LNCaP clone FGC (cell line): ENCODE data around the gene LYPD6.

Experiments used
- DNase-seq: peaks from one replicate; pipeline ENCODE4 v3.0.0-alpha.2; 2011; ENCODE audit warnings: low read depth
- H3K4me3 ChIP-seq: 2 replicates; pipeline ENCODE4 v1.5.1; 2011; ENCODE audit warnings: mild to moderate bottlenecking, low read depth, low read length, control low read depth
- CTCF ChIP-seq: IDR thresholded peaks from 2 replicates; pipeline ENCODE4 v1.5.1; 2012; ENCODE audit warnings: mild to moderate bottlenecking; ENCODE audit not compliant: control insufficient read depth, insufficient read depth; ENCODE audit errors: extremely low read depth

Gene LYPD6

GRCh38 chr2:149342509-149342908 lies 12.1 kb downstream of the LYPD6 start:
- DNase-seq = no peak
- H3K4me3 ChIP-seq = no peak overlapping the region
- no peak for TF ChIP-seq CTCF

- no peak for DNase-seq
- no peak overlapping the region for H3K4me3 ChIP-seq
- no peak for TF ChIP-seq CTCF
Observed at GRCh38 chr2:149344105-149344504, 13.7 kb downstream of the LYPD6 start.

GRCh38 chr2:149346272-149346671 lies 15.9 kb downstream of the LYPD6 start:
- no peak for TF ChIP-seq CTCF
- no peak for DNase-seq
- no peak overlapping the region for H3K4me3 ChIP-seq

- H3K4me3 ChIP-seq = no peak overlapping the region
- DNase-seq = no peak
- no peak for TF ChIP-seq CTCF
Observed at GRCh38 chr2:149348291-149348690, 17.9 kb downstream of the LYPD6 start.

- no peak for TF ChIP-seq CTCF
- H3K4me3 ChIP-seq = no peak overlapping the region
- no peak for DNase-seq
Observed at GRCh38 chr2:149353421-149353820, 23.0 kb downstream of the LYPD6 start.

- no peak overlapping the region for H3K4me3 ChIP-seq
- no peak for TF ChIP-seq CTCF
- DNase-seq = no peak
Observed at GRCh38 chr2:149355716-149356422, 25.5 kb downstream of the LYPD6 start.

GRCh38 chr2:149357058-149357457 lies 26.7 kb downstream of the LYPD6 start:
- H3K4me3 ChIP-seq = no peak overlapping the region
- DNase-seq = no peak
- no peak for TF ChIP-seq CTCF
